OCI-LY7 (cell line): ENCODE measurements around the gene CTSH.

Experiments used
- EZH2phosphoT487 ChIP-seq: fragments of 200-600 bp; sonication (generic); IDR thresholded peaks from 2 replicates; pipeline ENCODE4 v1.6.1; 2018; ENCODE audit warnings: low read depth, borderline replicate concordance, mild to moderate bottlenecking, mixed run types, antibody characterized with exemption, low read length, moderate library complexity, mixed read lengths
- TF ChIP-seq, protein P1 (sequence below): fragments of 200-600 bp; sonication (generic); conservative IDR thresholded peaks from 2 replicates; pipeline ENCODE4 v1.5.1; 2014; ENCODE audit warnings: mild to moderate bottlenecking, antibody characterized with exemption, low read length, moderate library complexity, mixed read lengths

DNA sequence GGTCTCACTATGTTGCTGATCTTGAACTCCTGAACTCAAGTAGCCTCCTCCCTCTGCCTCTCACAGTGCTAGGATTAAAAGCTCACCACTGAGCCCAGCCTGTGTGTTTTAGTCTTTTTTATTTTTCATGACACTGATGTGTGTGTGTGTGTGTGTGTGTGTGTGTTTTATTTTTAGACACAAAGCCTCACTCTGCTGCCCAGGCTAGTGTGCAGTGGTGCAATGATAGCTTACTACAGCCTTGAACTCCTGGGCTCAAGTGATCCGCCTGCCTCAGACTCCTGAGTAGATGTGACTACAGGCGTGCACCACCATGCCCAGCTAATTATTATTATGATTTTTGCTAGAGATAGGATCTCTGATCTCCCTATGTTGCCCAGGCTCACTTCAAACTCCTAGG lies 23.3 kb upstream of the CTSH start:
- TF ChIP-seq, protein P1, sequence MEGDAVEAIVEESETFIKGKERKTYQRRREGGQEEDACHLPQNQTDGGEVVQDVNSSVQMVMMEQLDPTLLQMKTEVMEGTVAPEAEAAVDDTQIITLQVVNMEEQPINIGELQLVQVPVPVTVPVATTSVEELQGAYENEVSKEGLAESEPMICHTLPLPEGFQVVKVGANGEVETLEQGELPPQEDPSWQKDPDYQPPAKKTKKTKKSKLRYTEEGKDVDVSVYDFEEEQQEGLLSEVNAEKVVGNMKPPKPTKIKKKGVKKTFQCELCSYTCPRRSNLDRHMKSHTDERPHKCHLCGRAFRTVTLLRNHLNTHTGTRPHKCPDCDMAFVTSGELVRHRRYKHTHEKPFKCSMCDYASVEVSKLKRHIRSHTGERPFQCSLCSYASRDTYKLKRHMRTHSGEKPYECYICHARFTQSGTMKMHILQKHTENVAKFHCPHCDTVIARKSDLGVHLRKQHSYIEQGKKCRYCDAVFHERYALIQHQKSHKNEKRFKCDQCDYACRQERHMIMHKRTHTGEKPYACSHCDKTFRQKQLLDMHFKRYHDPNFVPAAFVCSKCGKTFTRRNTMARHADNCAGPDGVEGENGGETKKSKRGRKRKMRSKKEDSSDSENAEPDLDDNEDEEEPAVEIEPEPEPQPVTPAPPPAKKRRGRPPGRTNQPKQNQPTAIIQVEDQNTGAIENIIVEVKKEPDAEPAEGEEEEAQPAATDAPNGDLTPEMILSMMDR: no peak
- TF ChIP-seq EZH2phosphoT487: no peak
